Mammary epithelial cell (primary cell): Measurements from ENCODE around the gene TEAD3.
"Not testable (repeated sequence)": the region's sequence is repeated elsewhere in the genome, so short reads cannot be mapped to it uniquely, and the experiment has no call there.

Source experiments
- CTCF ChIP-seq, 2 donors: IDR thresholded peaks in 1 of 2; conservative IDR thresholded peaks in 1 of 2; 2 replicates each; pipeline ENCODE4 v1.5.1; 2011 to 2012; ENCODE audit warnings: inconsistent platforms in 2 of 2, low read length in 2 of 2, mild to moderate bottlenecking in 2 of 2, control low read depth in 1 of 2, low read depth in 1 of 2; ENCODE audit not compliant: insufficient read depth in 1 of 2; ENCODE audit errors: extremely low read depth in 1 of 2
- EZH2 ChIP-seq: IDR thresholded peaks from 2 replicates; pipeline ENCODE4 v1.6.1; 2012; ENCODE audit warnings: low read length, inconsistent platforms, borderline replicate concordance

GRCh38 chr6:35515939-35516338 lies 19.1 kb upstream of the TEAD3 start:
- peak in 1 of 2 donors; percentile 15 for TF ChIP-seq CTCF (conservative IDR thresholded peaks at IDR 0.05 in 1 of 2, IDR thresholded peaks at IDR 0.05 in 1 of 2; ENCODE audit: extremely low read depth in 1 of 2, insufficient read depth in 1 of 2, low read depth in 1 of 2, low read length in 2 of 2)
- not testable (repeated sequence) for TF ChIP-seq EZH2
